ENCODE results near the gene DNAJC1. TPM values are rescaled to one million over a fixed set of nuclear protein-coding genes. Genes with fewer than 3 reads are reported as not detected.

DNAJC1 gene
- total RNA-seq, 1 donor from 2014 or later: 66.8 TPM

- FAIRE-seq (no peak), DNase-seq (ENCODE audit: low read depth) (no peak)
- TF ChIP-seq CTCF (IDR thresholded peaks at IDR 0.05; ENCODE audit: insufficient read depth, low read depth, low read length): no peak
- TF ChIP-seq EZH2 (IDR thresholded peaks at IDR 0.05; ENCODE audit: insufficient read depth, low read length): no peak
- no peak overlapping the region for H3K9ac ChIP-seq (ENCODE audit: low read length)
- no peaks in the 10 kb centered on the region for H4K20me1 ChIP-seq (ENCODE audit: insufficient read depth, low read length)
- Mint-ChIP-seq H3K4me1 (ENCODE audit: low read depth, unreplicated experiment) (no peaks in the 10 kb centered on the region), H3K27ac (ENCODE audit: unreplicated experiment) (no peak overlapping the region), H3K36me3 (ENCODE audit: low read depth, unreplicated experiment) (peaks cover 11% of the 10 kb centered on the region), H3K9me3 (ENCODE audit: unreplicated experiment) (no peaks in the 10 kb centered on the region), H3K4me3 (ENCODE audit: unreplicated experiment) (no peak overlapping the region), H3K27me3 (ENCODE audit: low read depth, unreplicated experiment) (no peaks in the 10 kb centered on the region)
- H3K27ac ChIP-seq (ENCODE audit: low read depth, low read length): no peak overlapping the region
- H3K4me2 ChIP-seq (ENCODE audit: low read length): no peak overlapping the region
- no peaks in the 10 kb centered on the region for H3K9me3 ChIP-seq (ENCODE audit: insufficient read depth, low read depth, low read length)
- no peak overlapping the region for H3K4me3 ChIP-seq (ENCODE audit: insufficient read depth, low read depth, low read length)
- no peaks in the 10 kb centered on the region for H3K36me3 ChIP-seq (ENCODE audit: insufficient read depth, low read length)
- H3K4me1 ChIP-seq (ENCODE audit: insufficient read depth, low read length): no peaks in the 10 kb centered on the region
- H2AFZ ChIP-seq (ENCODE audit: low read depth, low read length): no peak overlapping the region
- H3K79me2 ChIP-seq (ENCODE audit: insufficient read depth, low read length): no peaks in the 10 kb centered on the region
- H3K27me3 ChIP-seq (ENCODE audit: insufficient read depth, low read length): no peaks in the 10 kb centered on the region
Measured at GRCh38 chr10:21771219-21771618, 232.3 kb downstream of the DNAJC1 start.

- Mint-ChIP-seq H3K4me3 (ENCODE audit: unreplicated experiment) (no peak overlapping the region), H3K36me3 (ENCODE audit: low read depth, unreplicated experiment) (peaks cover 11% of the 10 kb centered on the region), H3K27ac (ENCODE audit: unreplicated experiment) (no peak overlapping the region), H3K9me3 (ENCODE audit: unreplicated experiment) (no peaks in the 10 kb centered on the region), H3K4me1 (ENCODE audit: low read depth, unreplicated experiment) (no peaks in the 10 kb centered on the region), H3K27me3 (ENCODE audit: low read depth, unreplicated experiment) (no peaks in the 10 kb centered on the region)
- no peaks in the 10 kb centered on the region for H3K79me2 ChIP-seq (ENCODE audit: insufficient read depth, low read length)
- no peaks in the 10 kb centered on the region for H4K20me1 ChIP-seq (ENCODE audit: insufficient read depth, low read length)
- TF ChIP-seq CTCF (IDR thresholded peaks at IDR 0.05; ENCODE audit: insufficient read depth, low read depth, low read length): no peak
- TF ChIP-seq EZH2 (IDR thresholded peaks at IDR 0.05; ENCODE audit: insufficient read depth, low read length): no peak
- H3K9me3 ChIP-seq (ENCODE audit: insufficient read depth, low read depth, low read length): no peaks in the 10 kb centered on the region
- H3K4me1 ChIP-seq (ENCODE audit: insufficient read depth, low read length): no peaks in the 10 kb centered on the region
- H3K9ac ChIP-seq (ENCODE audit: low read length): no peak overlapping the region
- no peak overlapping the region for H3K4me2 ChIP-seq (ENCODE audit: low read length)
- no peaks in the 10 kb centered on the region for H3K27me3 ChIP-seq (ENCODE audit: insufficient read depth, low read length)
- no peak for FAIRE-seq
- H3K27ac ChIP-seq (ENCODE audit: low read depth, low read length): no peak overlapping the region
- no peak overlapping the region for H3K4me3 ChIP-seq (ENCODE audit: insufficient read depth, low read depth, low read length)
- no peak for DNase-seq (ENCODE audit: low read depth)
- H2AFZ ChIP-seq (ENCODE audit: low read depth, low read length): no peak overlapping the region
- no peaks in the 10 kb centered on the region for H3K36me3 ChIP-seq (ENCODE audit: insufficient read depth, low read length)
Measured at GRCh38 chr10:21769041-21769440, 234.5 kb downstream of the DNAJC1 start.

GRCh38 chr10:21764466-21765189, 238.9 kb downstream of the DNAJC1 start:
- Mint-ChIP-seq H3K36me3 (ENCODE audit: low read depth, unreplicated experiment) (peaks cover 4% of the 10 kb centered on the region), H3K27me3 (ENCODE audit: low read depth, unreplicated experiment) (no peaks in the 10 kb centered on the region), H3K4me1 (ENCODE audit: low read depth, unreplicated experiment) (no peaks in the 10 kb centered on the region), H3K27ac (ENCODE audit: unreplicated experiment) (no peak overlapping the region), H3K4me3 (ENCODE audit: unreplicated experiment) (no peak overlapping the region), H3K9me3 (ENCODE audit: unreplicated experiment) (no peaks in the 10 kb centered on the region)
- Histone ChIP-seq H3K4me3 (ENCODE audit: insufficient read depth, low read depth, low read length) (no peak overlapping the region), H3K36me3 (ENCODE audit: insufficient read depth, low read length) (peaks cover 3% of the 10 kb centered on the region), H2AFZ (ENCODE audit: low read depth, low read length) (no peak overlapping the region), H3K27ac (ENCODE audit: low read depth, low read length) (no peak overlapping the region), H3K4me2 (ENCODE audit: low read length) (no peak overlapping the region), H3K9ac (ENCODE audit: low read length) (no peak overlapping the region), H3K27me3 (ENCODE audit: insufficient read depth, low read length) (no peaks in the 10 kb centered on the region), H3K79me2 (ENCODE audit: insufficient read depth, low read length) (no peaks in the 10 kb centered on the region), H3K9me3 (ENCODE audit: insufficient read depth, low read depth, low read length) (no peaks in the 10 kb centered on the region), H4K20me1 (ENCODE audit: insufficient read depth, low read length) (no peaks in the 10 kb centered on the region), H3K4me1 (ENCODE audit: insufficient read depth, low read length) (no peaks in the 10 kb centered on the region)
- DNase-seq (ENCODE audit: low read depth) (no peak), FAIRE-seq (no peak)
- no peak for TF ChIP-seq CTCF (IDR thresholded peaks at IDR 0.05; ENCODE audit: insufficient read depth, low read depth, low read length)
- no peak for TF ChIP-seq EZH2 (IDR thresholded peaks at IDR 0.05; ENCODE audit: insufficient read depth, low read length)

Data from astrocyte (in vitro differentiated cells and primary cell).